CD4-positive, alpha-beta T cell treated with Interleukin-4 for 1 hour (primary cell): ENCODE results near the gene CASP9.
"Not testable (repeated sequence)": the region's sequence is repeated elsewhere in the genome, so short reads cannot be mapped to it uniquely, and the experiment has no call there.

Experiments
- DNase-seq, 2 donors: peaks; one replicate each; pipeline ENCODE4 v3.0.0-alpha.2; 2020 to 2022

The CASP9 gene

DNA sequence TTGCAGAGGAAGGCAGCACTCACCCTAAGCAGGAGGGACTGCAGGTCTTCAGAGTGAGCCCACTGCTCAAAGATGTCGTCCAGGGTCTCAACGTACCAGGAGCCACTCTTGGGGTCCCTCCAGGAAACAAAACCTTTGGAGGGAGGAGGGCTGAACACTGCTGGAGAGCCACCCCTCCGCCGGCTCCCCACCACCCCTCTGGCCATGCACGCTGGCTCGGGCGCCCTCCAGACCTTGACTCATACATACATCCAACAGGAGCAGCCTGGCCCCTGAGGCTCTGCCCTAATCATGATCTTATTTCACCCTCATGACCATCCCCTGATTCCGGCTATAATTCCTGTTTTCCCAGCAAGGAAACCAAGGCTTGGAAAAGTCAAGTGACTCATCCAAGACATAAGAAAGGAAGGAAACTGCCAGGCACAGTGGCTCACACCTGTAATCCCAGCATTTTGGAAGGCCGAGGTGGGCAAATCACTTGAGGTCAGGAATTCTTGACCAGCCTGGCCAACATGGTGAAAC, 30.1 kb downstream of the CASP9 start:
- no peak for DNase-seq

DNA sequence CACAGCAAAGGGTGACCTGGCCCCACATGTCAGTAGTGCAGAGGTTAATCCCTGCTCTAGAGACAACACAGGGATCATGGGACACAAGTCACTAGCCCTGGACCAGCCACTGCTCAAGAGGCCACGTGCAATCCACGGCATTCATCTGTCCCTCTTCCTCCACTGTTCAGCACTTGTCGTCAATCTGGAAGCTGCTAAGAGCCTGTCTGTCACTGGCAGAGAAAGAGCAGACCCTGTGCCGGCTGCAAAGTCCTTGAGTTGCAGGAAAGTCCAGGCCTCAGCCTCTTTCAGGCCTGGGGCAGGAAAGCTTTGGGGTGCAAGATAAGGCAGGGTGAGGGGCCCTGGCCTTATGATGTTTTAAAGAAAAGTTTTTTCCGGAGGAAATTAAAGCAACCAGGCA, 31.4 kb downstream of the CASP9 start:
- DNase-seq = no peak

DNA sequence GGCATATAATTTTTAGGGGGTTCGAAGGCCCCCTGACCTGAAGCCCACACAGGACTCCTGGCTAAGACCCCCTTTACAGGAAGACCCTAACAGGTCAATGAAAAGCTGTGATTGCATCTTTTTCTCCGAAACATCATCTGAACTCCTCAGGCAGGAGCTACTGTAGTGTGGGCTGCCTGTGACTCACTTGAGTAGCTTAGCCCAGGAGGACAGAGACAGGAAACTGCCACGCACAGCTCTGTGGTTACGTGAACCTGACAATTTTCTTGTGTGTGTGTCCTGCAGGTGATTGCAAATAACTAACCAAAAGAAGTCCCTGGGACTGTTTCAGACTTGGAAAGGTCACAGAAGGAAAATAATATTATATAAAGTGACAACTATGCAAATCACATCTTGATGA, 33.0 kb downstream of the CASP9 start:
- DNase-seq = not testable (repeated sequence)

DNA sequence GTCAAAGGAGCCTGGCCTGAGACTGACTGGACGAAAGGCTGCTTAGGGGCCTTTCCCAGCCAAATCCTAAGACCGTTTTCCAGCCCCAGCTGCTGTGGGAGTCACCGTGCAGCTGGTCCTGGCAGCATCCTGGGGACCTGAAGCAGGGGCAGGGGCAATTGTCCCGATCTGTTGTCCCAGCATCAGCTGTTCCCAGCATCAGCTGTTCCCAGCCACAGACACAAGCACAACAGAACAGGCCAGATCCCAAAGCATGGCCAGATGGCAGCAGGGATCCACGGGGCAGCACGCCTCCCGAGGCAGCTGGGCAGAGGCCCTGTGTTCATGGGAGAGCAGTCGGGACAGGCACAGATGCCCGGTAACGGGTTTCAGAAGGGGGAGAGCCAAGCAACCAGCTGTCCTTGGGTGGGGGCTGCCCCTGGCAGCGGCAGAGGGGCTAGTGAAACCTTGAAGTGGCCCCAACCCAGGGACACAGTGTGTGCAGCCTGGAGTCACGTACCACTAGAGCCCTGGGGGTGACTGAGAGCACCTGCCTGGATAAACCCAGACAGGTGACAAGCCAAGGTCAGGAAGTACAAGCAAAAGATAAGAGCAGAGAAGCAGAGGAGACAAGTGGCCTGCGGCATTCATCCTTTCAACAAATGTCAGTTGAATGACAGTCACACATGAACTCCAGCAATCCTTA, 34.8 kb downstream of the CASP9 start:
- DNase-seq = no peak

DNA sequence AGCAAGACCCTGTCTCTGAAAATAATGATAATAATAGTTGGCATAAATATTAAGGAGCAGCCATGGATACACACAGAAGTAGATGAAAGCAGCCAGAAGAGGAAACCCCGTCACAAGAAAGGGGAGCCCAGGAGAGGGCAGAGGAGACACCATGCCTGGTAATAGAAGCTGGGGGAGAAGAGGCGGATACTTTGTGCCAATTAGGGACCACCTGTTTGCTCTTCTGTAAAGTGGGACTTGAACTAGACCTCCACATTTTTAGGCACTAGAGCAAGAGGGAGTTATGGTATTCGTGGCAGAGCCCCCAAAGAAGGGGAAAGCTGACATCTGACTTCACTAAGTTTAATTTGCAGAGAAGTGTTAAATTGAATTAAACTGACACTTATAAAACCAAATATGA, 35.6 kb downstream of the CASP9 start:
- DNase-seq = no peak

DNA sequence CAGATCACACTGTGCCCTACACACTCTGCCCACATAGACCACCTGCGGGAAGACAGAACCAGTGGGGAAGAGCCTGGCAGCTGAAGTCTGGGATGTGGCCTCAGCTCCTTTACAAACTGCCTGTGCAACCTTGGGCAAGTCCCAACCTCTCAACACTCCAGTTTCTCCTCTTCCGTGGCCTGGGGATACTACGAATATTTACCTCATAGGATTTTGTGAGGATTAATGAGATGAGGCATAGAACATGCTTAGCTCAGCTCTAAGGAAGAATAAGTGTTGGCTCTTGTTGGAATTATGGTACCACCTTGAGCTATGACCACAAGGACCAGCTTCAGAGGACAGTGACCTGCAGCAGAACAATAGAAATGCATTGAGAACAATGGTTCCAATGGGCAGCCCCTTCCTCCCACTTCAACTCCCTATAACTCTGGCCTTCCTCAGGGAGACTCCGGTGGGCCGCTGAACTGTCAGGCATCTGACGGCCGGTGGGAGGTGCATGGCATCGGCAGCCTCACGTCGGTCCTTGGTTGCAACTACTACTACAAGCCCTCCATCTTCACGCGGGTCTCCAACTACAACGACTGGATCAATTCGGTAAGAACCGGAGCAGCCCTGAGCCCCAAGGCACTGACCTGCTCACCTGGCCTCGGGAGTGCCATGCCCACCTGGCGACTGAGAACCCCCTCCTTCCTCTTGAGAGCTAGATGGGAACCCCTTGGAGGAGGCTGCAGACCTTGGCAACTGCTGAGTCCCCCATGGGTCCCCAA, 37.0 kb downstream of the CASP9 start:
- DNase-seq = not testable (repeated sequence)

DNA sequence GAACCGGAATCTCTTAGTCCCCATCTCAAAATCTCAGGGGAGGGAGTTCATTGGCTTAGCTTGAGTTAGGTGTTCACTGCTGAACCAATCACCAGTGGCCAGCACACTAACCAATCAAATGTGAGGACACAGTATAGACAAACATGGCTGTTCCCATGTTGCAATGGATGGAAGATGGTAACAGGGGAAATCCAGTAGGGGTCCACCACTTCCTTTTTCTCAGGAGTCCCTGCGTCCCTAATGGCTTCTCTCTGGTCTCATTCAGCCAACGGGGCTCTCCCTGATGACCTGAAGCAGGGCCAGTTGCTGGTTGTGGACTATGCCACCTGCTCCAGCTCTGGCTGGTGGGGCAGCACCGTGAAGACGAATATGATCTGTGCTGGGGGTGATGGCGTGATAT, 38.4 kb downstream of the CASP9 start:
- no peak for DNase-seq

DNA sequence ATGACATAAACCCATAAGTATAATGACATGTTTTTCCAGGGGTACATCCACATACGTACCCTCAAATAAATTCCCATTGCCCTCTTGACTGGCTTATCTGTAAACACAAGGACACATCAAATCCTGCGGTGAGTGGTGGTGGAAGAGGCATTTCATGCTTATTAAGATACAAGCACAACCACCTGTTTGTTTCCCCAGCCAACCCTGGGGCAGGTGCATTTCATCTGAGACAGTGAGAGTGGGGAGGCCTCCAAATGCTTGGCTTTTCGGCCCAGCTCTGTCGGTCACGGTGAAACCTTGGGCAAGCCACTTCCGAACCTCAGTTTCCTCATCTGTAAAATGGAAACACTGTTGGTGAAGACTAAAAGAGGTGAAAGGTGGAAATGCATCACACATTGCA, 39.6 kb downstream of the CASP9 start:
- DNase-seq = not testable (repeated sequence)

DNA sequence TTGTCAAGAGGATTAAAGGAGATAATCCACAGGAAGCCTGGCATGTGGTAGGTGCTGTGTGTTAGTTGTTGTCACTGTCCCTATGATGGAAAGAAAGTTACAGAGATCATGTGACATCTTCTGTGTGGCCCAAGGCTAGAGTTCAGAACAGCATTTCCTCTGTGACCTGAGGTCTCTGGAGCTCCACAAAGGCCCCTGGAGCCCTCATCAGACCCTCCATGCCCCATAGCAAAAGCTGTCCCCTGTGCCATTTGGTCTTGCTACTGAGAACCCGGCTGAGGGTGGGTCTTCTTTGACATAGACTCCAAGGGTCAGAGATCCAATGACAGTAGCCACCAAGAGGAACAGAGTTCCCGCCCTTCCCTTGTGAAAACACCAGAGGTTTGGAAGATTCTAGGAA, 40.0 kb downstream of the CASP9 start:
- no peak for DNase-seq

DNA sequence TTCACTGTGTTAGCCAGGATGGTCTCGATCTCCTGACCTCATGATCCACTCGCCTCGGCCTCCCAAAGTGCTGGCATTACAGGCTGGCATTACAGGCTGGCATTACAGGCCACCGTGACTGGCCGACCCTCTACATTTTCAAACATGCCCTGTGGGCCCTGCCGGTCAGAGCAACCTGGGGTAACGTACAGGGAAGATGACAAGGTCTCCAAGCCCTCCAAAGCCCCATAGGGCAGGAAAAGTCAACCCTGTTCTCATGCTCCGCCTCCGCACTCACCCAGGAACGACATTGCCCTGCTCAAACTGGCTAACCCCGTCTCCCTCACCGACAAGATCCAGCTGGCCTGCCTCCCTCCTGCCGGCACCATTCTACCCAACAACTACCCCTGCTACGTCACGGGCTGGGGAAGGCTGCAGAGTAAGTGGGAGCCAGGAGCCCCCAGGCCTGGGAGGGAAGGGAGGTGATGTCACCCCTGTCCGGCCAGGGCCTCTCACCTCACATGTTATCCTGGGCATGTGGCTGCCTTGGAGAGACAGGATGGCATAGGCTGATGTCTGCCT, 41.0 kb downstream of the CASP9 start:
- not testable (repeated sequence) for DNase-seq

DNA sequence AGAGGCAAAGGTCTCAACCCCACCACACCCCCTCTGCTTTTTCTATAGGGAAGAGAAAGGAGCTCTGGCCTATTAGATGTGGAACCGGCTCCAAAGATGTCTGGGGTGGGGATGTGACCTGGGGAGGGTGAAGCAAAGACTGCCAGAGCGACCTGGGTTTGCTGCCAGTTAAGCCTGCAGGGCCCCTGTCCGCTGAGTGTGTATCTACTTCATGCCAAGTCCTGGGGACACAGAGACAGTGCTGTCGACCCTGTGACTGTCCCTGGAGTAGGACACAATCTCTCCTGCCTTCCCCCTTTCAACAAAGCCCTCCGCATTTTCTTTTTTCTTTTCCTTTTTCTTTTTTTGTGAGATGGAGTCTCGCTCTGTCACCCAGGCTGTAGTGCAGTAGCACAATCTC, 41.6 kb downstream of the CASP9 start:
- not testable (repeated sequence) for DNase-seq

DNA sequence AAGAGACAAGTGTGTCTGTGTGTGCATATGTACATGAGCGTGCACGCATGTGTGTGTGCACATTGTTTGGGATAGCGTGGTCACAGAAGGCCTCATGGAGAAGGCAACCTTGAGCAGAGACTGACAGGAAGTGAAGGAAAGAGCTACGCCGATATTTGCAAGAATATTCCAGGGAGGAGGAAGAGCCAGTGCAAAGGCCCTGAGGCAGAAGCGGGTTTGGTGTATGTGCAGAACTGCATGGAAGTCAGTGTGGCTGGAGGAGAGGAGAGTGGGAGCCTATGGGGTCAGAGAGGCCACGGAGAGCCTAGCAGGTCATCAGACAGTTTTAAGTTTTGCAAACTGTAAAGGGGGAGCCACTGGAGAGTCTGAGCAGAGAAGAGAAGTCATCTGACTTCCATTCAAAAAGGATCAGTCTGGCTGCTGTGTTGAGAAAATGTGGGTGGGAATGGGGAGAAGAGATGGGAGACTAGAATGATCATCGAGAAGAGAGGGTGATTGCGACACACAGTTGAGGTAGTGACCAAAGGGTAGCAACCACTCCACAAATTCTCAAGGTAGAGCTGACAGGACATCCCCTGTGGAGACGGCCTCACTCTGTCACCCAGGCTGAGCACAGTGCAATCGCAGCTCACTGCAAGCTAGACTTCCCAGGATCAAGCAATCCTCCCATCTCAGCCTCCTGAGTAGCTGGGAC, 44.2 kb downstream of the CASP9 start:
- DNase-seq = no peak

DNA sequence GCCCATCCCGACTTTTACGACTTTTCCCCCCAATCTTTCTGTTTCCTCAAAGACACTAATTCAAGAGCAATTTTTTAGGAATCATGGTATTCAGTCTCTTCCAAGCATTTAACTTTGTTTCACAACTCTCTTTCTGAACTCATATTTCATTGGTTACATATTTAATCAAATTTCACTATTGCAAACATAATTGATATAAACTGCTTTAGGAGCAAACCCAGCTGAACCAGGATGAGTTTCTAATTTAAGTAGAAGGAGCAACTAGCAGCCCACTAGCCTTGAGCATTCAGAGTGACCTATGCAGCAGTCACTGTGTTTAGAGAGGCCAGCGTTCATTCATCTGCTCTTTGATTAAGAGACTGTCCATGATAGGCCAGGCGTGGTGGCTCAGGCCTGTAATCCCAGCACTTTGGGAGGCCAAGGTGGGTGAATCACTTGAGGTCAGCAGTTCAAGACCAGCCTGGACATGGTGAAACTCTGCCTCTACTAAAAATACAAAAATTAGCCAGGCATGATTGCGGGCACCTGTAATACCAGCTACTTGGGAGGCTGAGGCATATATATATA, 46.3 kb downstream of the CASP9 start:
- no peak for DNase-seq

DNA sequence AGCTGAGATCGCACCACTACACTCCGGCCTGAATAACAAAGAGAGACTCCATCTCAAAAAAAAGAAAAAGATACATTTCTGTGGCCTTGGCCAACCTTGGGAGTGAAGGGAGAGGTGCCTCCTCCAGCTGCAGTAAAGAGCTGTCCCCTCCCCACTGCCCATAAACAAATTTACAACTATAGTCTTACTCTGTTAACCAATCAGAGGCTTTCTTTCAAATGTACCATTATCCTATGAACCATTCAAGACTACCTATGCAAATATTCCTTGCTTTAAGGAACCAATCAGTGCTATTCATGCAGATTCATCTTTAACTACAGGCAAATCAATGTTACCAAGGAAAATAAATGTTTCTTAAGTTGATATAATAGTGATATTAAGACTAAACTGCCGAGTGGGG, 47.1 kb downstream of the CASP9 start:
- DNase-seq = no peak

DNA sequence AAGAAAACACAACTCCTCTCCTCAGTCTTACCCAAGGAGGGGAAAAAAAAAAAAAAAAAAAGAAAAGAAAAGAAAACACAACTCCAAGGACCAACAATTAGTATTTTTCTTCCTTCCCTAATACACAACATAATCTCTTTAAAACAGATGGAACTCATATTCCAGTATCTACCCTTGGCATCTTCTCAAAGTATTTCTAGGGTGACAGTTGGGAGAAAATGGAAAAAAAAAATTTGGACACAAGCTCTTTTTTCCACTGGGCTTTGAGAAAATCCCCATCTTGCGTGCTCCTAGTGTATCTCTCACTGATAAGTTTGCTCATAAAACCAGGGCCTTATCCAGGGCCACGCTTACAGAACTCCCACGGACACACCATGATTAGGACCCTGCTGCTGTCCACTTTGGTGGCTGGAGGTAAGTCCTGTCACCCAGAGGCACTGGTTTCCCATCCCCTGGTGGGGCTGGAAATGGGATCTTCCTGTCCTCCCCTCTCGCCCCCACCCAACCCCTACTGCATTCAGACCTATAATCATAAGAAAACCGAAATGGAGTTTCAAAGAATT, 48.2 kb downstream of the CASP9 start, which contains the start of gene CELA2B:
Gene CELA2B (plus strand): TSS at position 353 of the 563 bp plus-strand sequence. CDS start 22 bp downstream, at position 375.
- no peak for DNase-seq

DNA sequence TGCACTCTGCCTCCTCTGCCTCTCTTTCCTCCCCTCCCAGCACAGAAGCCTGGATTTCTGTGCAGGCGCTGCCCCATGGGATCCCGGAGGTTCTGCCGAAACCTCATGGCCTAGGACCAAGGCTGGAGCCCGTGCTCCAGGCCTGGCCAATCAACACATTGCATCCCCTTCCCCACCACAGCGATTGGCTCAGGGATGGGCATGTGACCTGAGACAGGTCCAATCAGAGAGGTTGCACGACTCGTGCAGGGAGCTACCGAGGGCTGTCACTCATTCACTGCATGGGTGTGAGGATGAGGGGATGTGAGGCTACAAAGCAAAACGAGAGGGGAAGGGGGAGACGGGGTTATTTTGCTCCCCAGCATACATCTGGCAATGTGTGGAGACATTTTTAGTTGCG, 51.4 kb downstream of the CASP9 start:
- DNase-seq = no peak

DNA sequence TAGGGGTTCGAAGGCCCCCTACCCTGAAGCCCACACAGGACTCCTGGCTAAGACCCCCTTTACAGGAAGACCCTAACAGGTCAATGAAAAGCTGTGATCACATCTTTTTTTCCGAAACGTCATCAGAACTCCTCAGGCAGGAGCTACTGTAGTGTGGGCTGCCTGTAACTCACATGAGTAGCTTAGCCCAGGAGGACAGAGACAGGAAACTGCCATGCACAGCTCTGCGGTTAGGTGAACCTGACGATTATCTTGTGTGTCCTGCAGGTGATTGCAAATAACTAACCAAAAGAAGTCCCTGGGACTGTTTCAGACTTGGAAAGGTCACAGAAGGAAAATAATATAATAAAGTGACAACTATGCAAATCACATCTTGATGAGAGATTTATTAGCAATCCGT, 52.3 kb downstream of the CASP9 start:
- DNase-seq = not testable (repeated sequence)

DNA sequence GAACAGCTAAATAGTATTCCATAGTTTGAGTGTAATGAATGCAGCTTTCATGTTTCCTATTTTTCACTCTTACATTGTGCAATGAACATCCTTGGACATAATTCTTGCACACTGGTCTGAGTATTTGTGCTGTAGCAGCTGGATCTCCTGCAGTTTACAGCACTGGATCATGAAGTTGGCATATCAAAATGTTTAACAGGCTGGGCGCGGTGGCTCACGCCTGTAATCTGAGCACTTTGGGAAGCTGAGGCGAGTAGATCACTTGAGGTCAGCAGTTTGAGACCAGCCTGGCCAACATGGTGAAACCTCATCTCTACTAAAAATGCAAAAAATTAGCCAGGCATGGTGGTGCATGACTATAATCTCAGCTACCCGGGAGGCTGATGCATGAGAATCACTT, 52.9 kb downstream of the CASP9 start:
- not testable (repeated sequence) for DNase-seq

DNA sequence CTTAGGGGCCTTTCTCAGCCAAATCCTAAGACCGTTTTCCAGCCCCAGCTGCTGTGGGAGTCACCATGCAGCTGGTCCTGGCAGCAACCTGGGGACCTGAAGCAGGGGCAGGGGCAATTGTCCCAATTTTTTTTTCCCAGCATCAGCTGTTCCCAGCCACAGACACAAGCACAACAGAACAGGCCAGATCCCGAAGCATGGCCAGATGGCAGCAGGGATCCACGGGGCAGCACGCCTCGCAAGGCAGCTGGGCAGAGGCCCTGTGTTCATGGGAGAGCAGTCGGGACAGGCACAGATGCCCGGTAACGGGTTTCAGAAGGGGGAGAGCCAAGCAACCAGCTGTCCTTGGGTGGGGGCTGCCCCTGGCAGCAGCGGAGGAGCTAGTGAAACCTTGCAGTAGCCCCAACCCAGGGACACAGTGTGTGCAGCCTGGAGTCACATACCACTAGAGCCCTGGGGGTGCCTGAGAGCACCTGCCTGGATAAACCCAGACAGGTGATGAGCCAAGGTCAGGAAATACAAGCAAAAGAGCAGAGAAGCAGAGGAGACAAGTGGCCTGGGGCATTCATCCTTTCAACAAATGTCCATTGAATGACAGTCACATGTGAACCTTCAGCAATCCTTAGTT, 54.1 kb downstream of the CASP9 start:
- DNase-seq = not testable (repeated sequence)

DNA sequence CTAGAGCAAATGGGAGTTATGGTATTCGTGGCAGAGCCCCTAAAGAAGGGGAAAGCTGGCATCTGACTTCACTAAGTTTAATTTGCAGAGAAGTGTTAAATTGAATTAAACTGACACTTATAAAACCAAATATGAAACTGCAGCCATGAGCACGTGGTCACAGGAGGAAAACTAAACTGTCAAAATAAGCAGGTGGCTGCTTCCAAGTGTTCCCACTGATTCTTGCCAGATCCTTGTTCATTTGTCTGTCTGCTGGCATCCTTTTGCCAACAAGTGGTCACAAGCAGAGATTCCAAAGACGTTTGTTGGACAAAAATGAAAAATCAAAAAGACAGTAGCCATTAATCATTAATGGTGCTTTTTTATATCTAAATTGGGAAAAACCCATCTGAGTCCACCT, 54.7 kb downstream of the CASP9 start:
- DNase-seq = no peak

DNA sequence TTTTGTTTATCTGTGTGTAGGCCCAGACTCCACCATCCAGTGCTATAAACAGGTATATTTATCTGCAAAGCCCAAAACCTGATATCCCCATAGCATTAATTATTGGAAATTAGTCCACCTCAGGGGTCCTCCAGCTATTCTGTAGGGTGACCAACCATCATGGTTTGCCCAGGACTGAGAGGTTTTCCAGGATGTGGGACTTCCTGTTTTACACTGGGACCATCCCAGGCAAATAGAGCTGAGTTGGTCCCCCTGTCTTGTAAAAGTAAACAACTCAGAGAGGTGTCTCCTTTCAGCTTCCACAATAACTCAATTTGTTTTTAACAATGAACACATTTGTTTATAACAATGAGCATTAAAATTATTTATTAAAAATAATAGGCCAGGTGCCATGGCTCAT, 55.9 kb downstream of the CASP9 start:
- DNase-seq = no peak
